Suprapubic skin (tissue), 4 donors: ENCODE data around the gene EMX1. TPM values are rescaled to one million over a fixed set of nuclear protein-coding genes. Genes with fewer than 3 reads are reported as not detected.

Experiments used
- DNase-seq, 2 donors: peaks; one replicate each; pipeline ENCODE4 v3.0.0-alpha.2; 2019; ENCODE audit warnings: low spot score in 2 of 2
- H3K27ac ChIP-seq: fragments of 200-600 bp; sonication (generic); one replicate; pipeline ENCODE4 v1.5.1; 2019
- H3K27me3 ChIP-seq: fragments of 200-600 bp; sonication (generic); one replicate; pipeline ENCODE4 v1.5.1; 2019
- H3K36me3 ChIP-seq: fragments of 200-600 bp; sonication (generic); one replicate; pipeline ENCODE4 v1.5.1; 2019
- H3K4me1 ChIP-seq: fragments of 200-600 bp; sonication (generic); one replicate; pipeline ENCODE4 v1.5.1; 2019
- H3K4me3 ChIP-seq: fragments of 200-600 bp; sonication (generic); one replicate; pipeline ENCODE4 v1.5.1; 2019; ENCODE audit warnings: mild to moderate bottlenecking
- H3K9me3 ChIP-seq: fragments of 200-600 bp; sonication (generic); one replicate; pipeline ENCODE4 v1.5.1; 2019
- CTCF ChIP-seq, 2 donors: fragments of 200-600 bp in 1 of 2; fragments of 450-650 bp in 1 of 2; sonication (generic) in 1 of 2; IDR thresholded peaks; one replicate each; pipeline ENCODE4 v1.5.1; 2016 to 2019; ENCODE audit warnings: antibody characterized with exemption in 2 of 2, mild to moderate bottlenecking in 1 of 2, moderate library complexity in 1 of 2
- EP300 ChIP-seq: sonication (generic); formaldehyde crosslinking; IDR thresholded peaks from one replicate; pipeline ENCODE4 v1.6.1; 2017; ENCODE audit warnings: antibody characterized with exemption
- POLR2A ChIP-seq, 2 donors: fragments of 450-650 bp; IDR thresholded peaks; one replicate each; pipeline ENCODE4 v1.6.1; 2017; ENCODE audit warnings: antibody characterized with exemption in 2 of 2, mild to moderate bottlenecking in 2 of 2, moderate library complexity in 2 of 2
- POLR2AphosphoS5 ChIP-seq, 3 donors: sonication (generic); formaldehyde crosslinking; IDR thresholded peaks; one replicate each; pipeline ENCODE4 v1.6.1; 2017; ENCODE audit warnings: antibody characterized with exemption in 3 of 3
- WGBS: methylation state at CpG from one replicate; pipeline ENCODE4 v1.1.5; 2018; 5-methylcytosine and 5-hydroxymethylcytosine counted together
- total RNA-seq, 4 donors: library from RNA; depleted of rRNA; stranded (reverse); fragments of >200 nt; gene quantifications; one replicate each; pipeline ENCODE4 v1.1.0, GENCODE V29; 2016

EMX1 gene
- total RNA-seq, 4 donors from 2014 or later: not detected

GRCh38 chr2:72951303-72952095 lies 34.2 kb downstream of the EMX1 start:
- WGBS: 83% methylated on average over 6 of the region's 8 CpGs
- Histone ChIP-seq H3K9me3 (no peaks in the 10 kb centered on the region), H3K27me3 (no peaks in the 10 kb centered on the region), H3K27ac (no peak overlapping the region), H3K4me3 (no peak overlapping the region), H3K36me3 (peaks cover 3% of the 10 kb centered on the region), H3K4me1 (no peaks in the 10 kb centered on the region)
- DNase-seq: no peak
- TF ChIP-seq CTCF (IDR thresholded peaks at IDR 0.05): no peak
- no peak for TF ChIP-seq EP300

DNA sequence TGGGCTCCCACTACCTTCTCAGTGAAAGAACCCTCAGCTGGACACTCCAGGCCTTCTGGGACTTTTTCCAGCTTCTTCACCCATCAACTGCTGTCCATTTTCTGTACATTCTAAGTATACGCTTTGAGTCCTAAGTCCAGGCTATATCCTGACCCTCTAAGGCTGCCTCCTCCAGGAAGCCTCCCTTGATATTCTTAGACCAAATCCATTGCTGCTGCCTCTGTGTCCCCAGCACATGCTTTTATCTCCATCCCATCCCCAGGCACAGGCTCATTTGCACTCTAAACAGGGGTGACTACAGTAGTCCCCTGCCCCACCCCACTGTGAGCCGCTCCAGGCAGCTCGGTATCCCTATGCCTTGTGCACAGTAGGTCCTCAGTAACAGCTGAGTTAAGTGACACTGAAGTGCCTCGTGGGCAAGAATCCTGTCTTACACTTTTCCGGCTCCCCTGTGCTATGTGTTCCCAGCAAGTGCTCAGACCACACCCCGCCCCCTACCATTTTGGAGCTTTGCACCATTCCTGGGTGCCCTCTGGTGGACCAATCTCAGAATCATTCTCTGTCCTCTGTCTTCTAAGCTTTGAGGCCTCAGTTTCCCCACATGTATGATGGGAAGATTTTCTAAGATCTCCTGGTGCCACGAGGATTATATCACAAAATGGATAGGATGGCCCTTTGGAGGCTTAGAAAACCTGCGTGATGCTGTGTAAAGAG lies 34.9 kb downstream of the EMX1 start:
- 92% methylated on average over 8 of the region's 8 CpGs for WGBS
- H3K27me3 ChIP-seq: no peaks in the 10 kb centered on the region
- TF ChIP-seq CTCF (IDR thresholded peaks at IDR 0.05) (no peak), POLR2A (IDR thresholded peaks at IDR 0.05) (no peak), POLR2AphosphoS5 (IDR thresholded peaks at IDR 0.05) (no peak), EP300 (no peak)
- H3K4me1 ChIP-seq: no peaks in the 10 kb centered on the region
- H3K4me3 ChIP-seq: no peak overlapping the region
- no peak overlapping the region for H3K27ac ChIP-seq
- peaks cover 3% of the 10 kb centered on the region for H3K36me3 ChIP-seq
- H3K9me3 ChIP-seq: no peaks in the 10 kb centered on the region
- DNase-seq: no peak

- no peak overlapping the region for H3K27ac ChIP-seq
- no peaks in the 10 kb centered on the region for H3K4me1 ChIP-seq
- no peaks in the 10 kb centered on the region for H3K27me3 ChIP-seq
- no peak for DNase-seq
- no peak for TF ChIP-seq EP300
- TF ChIP-seq POLR2A (IDR thresholded peaks at IDR 0.05): no peak
- no peak for TF ChIP-seq POLR2AphosphoS5 (IDR thresholded peaks at IDR 0.05)
- no peak overlapping the region for H3K4me3 ChIP-seq
- H3K36me3 ChIP-seq: peaks cover 6% of the 10 kb centered on the region
- WGBS: 79% methylated on average over 14 of the region's 14 CpGs
- no peaks in the 10 kb centered on the region for H3K9me3 ChIP-seq
These were observed 35.6 kb downstream of the EMX1 start for GRCh38 chr2:72952961-72953360.

- 93% methylated on average over 1 of the region's 1 CpG for WGBS
- Histone ChIP-seq H3K36me3 (peaks cover 6% of the 10 kb centered on the region), H3K4me3 (no peak overlapping the region), H3K9me3 (no peaks in the 10 kb centered on the region), H3K4me1 (no peaks in the 10 kb centered on the region), H3K27ac (no peak overlapping the region), H3K27me3 (no peaks in the 10 kb centered on the region)
- no peak for TF ChIP-seq EP300
- no peak for TF ChIP-seq POLR2A (IDR thresholded peaks at IDR 0.05)
- no peak for TF ChIP-seq POLR2AphosphoS5 (IDR thresholded peaks at IDR 0.05)
- TF ChIP-seq CTCF (IDR thresholded peaks at IDR 0.05): no peak
- no peak for DNase-seq
These were observed 36.2 kb downstream of the EMX1 start for GRCh38 chr2:72953528-72953927.

- peaks cover 6% of the 10 kb centered on the region for H3K36me3 ChIP-seq
- no peak overlapping the region for H3K4me3 ChIP-seq
- WGBS: 80% methylated on average over 1 of the region's 4 CpGs
- no peak for DNase-seq
- no peaks in the 10 kb centered on the region for H3K9me3 ChIP-seq
- no peak for TF ChIP-seq POLR2AphosphoS5 (IDR thresholded peaks at IDR 0.05)
- TF ChIP-seq POLR2A (IDR thresholded peaks at IDR 0.05): no peak
- TF ChIP-seq EP300: no peak
- TF ChIP-seq CTCF (IDR thresholded peaks at IDR 0.05): no peak
- H3K4me1 ChIP-seq: no peaks in the 10 kb centered on the region
- H3K27me3 ChIP-seq: no peaks in the 10 kb centered on the region
- no peak overlapping the region for H3K27ac ChIP-seq
These were observed 36.7 kb downstream of the EMX1 start for GRCh38 chr2:72953976-72954375.
